Left kidney (tissue), 2 donors: ENCODE results near the gene MAP3K5. TPM values are rescaled to one million over a fixed set of nuclear protein-coding genes. Genes with fewer than 3 reads are reported as not detected.

Source experiments
- DNase-seq: peaks from one replicate; pipeline ENCODE4 v3.0.0-alpha.2; 2013
- polyA plus RNA-seq: library from polyadenylated mRNA; unstranded; fragments of 120-200 nt; gene quantifications from one replicate; pipeline ENCODE4 v1.2.1, GENCODE V29; 2013; ENCODE audit not compliant: insufficient read length

The MAP3K5 gene
- polyA plus RNA-seq, 1 donor = 7.4 TPM

DNA sequence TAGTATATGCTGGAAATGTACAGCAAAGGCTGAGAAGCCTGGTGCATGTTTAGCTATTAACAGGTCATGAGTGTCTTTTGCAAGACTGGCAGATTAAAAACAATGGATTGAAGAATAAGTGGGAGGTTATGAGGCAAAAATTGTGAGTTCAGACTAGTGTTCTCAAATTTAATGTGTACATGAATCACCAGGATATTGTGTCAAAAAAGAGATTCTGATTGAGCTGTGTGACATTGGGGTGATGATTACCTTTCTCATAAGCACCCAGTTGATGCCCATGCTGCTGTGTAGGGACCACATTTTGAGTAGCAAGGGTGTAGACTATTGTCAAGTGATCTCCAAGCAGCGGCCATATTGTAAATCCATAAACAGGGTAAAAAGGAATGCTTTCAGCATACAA is 44.8 kb downstream of the MAP3K5 start:
- DNase-seq = no peak

DNA sequence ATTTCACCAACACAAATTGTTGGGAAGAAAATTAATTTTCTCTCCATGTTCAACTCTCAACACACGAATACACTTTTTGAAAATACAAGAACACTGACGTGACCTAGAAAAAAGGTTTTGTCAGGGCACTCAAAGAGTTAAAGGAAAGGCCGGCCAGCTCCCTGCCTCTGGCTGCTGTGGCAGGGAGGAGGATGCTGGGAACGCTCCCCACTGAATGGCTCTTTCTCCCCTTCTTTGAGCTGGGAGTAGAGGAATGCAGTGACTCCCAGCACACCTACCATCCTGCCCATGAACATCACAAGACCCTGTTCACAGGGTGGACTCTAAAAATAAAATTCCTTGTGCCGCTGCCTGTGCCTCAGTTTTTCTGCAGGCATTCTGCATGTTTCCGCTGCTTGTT is 47.0 kb downstream of the MAP3K5 start:
- no peak for DNase-seq

DNA sequence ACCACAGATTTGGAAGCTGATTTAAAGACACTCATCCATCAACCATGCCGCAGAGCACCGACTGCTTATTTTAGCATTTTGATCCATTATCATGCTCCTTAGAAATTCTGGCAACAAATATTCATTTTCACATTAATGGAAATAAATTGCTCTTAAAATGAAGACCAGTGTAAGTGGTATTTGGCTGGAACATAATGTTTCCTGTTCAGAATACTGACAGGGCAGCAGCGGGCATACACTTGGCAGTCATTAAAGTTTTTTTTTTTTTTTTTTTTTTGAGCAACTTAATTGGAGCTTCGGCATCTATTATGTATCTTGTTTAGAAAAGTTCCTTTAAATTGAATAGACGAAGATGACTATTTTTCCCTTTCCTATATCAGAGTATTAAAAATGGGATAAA is 47.4 kb downstream of the MAP3K5 start:
- DNase-seq = no peak

DNA sequence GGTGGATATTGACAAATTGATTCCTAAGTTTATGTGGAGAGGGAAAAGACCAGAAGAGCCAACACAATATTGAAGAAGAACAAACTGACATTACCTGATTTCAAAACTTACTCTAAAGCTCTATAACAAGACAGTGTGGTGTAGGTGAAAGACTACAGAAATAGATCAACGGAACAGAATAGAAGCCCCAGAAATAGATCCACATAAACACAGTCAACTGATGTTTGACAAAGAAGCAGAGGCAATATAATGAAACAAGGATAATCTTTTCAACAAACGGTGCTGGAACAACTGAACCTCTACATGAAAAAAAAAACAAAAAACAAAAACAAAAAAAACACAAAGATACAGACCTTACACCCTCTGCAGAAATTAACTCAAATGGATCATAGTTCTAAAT is 50.2 kb downstream of the MAP3K5 start:
- DNase-seq = no peak

DNA sequence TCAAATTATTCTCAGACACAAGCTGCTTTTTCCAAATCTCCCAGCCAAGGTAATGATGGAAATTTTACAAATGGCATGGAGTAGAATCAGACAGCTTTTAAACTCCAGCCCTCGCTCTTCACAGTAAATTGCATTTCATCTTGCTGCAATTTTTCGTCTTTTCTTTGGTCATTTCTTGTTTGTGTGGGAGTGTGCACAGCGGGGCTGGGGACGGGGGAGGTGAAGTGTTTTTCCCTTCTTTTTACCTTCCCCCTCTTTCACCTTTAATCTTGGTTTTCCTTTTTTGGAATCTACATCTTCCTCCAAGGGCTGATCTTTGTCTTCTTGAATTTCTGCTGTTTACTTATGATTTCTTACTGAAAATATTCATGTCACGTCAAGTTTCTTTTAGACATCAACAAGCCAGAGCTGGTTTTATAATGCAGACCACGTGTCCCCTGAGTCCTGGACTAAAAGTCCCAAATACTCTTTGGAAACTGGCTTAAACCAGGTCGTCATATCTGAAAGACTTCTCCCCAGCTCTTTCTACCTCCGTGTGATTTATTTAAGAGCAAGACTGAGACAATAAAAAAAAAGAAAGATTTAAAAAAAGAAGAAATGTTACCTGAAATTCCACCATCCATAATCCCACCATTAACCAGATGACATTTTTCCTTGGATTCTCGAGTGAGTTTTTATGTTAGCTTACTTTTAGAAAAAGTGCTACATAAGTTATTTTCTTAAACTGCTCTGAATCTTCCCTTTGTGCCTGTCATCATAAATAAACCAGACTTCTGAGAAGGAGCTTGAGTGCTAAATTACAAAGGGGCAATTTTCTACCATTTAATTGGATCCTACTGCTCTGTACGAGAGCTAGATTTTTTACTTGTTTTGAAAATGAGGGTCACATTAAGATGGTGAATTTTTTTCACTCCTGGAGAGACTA is 52.0 kb downstream of the MAP3K5 start:
- no peak for DNase-seq

DNA sequence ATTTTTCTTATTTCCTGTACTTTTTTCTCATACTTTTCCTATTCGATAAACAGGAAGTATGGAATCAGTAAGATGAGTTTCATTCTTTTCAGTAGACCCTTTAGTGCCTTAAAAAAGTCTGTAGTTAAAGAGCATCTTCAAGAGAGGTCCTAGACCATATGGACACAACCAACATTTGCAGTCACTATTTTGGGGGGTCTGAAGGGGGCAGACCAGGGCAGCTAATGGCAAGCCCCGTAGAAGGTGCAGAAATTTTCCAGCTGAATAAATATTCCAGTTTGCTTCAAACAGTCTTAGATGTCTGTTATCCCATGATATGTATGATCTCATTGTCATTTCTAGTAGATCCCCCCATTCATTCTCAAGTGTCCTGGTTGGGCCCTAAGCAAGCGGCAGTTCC is 52.8 kb downstream of the MAP3K5 start:
- no peak for DNase-seq

DNA sequence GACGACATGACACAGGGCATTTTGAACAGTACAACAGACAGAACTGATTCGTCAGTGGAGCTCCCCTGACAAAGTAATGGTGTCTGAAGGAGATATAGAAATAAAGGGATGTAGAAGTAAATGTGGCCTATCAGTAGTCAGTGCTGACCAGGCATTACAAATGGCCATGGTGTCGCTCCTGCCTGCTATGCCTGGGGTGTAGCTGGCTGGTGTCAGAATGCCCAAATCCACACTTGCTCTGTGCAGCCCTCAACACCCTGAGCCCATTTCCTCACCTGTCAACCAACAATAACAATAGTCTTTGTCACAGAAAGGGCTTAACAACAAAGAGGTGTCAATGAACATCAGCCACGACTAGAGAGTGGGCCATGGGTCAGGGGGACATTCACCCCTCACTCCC is 53.2 kb downstream of the MAP3K5 start:
- no peak for DNase-seq

DNA sequence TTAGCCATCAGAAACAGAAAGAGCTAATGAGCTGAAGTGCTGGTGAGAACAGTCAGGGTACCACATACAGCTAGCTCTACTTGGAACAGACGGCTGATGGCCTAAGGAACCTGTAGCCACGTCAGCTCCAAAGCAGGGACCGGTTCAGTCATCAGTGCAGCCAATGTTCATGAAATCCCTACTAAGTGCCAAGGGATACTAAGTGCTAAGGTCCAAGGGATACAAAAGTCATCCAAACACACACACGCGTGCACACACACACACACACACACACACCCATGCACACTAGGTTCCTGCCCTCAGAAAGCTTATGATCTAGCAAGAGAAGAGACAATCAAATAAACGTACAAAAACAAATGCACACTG is 53.6 kb downstream of the MAP3K5 start:
- DNase-seq = no peak

DNA sequence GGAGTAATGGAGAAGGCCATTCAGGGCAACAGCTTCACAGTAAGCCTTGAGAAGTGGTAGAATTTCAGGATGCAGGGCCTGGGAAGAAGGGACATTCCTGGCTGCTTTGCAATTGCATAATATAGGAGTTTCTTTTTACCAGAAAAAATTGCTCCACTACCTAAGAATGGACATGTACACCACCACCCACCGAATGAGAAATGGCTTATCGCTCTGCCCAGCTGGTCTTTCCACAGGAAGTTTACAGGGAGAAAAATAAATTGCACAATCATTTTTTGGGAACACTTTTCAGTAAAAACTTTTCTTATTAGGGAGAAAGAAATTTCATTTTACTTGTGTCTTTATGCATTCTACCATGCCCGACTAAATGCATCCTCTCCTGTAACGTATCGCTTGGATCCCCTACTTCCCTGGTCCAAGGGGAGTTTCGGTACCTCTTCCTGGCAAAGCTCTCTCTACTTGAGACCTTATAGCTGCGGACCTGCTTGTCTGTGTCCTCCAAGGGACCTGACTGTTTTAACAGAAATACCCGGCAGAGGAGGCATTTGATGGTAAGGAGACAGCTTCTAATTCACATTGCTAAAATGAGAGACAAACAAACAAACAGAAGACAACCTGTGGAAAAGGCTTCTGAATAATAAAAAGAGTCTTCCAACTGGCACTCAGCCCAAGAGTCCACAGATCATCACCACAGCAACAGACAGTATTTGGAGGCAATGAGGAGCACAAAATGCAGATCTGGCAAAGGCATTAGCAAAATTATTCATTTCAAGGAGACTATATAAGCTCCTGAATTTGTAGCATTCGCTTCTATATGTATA is 54.2 kb downstream of the MAP3K5 start:
- no peak for DNase-seq

DNA sequence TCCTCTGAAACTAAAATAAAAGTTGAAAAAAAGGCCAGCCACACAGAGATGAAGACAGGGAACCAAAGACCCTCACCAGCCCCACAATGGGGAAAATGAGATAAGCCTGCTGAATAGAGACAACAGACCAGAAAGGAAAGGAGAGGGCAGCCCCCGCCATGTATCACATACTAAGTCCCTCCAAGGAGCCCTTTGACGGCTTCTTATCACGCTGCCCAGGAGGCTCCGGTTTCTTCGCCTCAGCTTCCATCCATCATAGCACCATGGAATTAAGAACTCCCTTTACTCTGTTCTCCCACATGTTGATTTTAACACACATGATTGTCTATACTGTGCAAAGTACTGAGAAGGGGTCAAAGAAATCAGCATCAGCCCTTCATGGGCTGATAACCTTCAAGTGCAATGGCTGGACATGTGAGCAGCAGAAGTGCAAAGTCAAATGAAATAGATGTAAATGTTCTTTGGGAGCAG is 54.9 kb downstream of the MAP3K5 start:
- no peak for DNase-seq

DNA sequence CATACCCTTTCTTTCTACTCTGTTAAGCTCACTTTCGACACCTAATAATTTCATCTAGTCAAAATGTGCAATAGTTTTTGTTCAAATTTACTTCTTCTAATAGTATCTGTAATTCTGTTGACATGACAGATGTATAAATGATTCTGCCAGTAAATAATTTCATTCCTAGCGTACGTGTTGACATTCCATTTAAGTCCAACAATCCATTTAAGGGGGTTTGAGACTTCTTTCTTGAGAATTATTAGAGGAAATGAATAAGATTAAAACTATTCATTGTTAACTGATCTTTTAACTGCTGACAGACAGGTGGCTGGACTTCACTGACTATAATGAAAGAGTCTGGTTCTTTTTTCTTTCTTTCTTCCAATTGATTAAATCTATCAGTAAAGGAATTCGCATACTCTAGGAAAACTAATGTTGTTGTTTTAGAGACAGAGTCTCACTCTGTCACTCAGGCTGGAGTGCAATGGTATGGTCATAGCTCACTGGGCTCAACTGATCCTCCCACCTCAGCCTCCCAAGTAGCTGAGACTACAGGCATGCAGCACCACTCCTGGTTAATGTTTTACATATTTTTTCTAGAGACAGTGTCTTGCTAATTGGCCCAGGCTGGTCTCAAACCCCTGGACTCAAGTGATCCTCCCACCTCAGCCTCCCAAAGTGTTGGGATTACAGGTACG is 55.9 kb downstream of the MAP3K5 start:
- DNase-seq = no peak

DNA sequence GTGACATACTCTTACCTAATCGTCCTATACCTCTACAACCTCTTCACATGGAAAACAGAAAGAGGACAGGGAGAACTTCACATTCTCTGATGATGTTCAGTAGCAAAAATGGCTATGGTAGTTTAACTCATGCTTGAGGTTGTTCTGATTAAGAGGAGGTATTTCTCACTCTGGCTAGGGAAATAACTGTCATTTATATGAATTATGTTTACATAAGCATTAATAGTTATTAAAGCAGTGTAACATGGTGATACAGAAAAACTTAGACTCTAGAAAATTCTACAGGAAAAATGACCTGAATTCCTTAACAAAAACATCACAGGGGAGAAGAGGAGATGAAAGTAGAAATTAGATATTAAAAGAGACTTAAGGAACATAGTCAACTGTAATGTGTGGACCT is 57.3 kb downstream of the MAP3K5 start:
- DNase-seq = no peak

DNA sequence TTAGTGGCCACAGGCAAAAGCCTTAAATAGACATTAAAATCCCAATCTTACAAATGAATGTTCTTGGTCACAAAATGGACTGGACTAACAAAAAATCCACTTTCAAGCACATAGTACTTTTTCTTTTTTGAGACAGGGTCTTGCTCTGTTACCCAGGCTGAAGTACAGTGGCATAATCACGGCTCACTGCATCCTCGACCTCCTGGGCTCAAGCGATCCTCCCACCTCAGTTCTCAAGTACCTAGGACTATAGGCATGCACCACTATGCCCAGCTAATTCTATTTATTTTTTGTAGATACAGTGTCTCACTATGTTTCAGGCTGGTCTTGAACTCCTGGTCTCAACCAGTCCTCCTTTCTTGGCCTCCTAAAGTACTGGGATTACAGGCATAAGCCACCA is 59.4 kb downstream of the MAP3K5 start:
- peak; percentile 22 for DNase-seq

DNA sequence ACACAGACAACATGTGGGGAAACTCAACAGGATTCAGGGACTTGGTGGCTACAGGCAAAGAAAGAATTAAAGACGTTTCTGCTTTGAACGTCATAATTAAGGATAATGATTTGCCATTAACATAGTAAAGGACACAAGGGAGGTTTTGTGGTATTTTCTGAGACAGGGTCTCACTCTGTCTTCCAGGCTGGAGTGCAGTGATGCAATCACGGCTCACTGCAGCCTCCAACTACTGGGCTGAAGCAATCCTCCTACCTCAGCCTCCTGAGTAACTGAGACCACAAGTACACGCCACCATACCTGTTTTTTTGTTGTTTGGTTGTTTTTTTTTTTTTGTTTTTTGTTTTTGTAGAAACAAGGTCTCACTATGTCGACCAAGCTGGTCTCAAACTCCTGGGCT is 62.4 kb downstream of the MAP3K5 start:
- DNase-seq = no peak

DNA sequence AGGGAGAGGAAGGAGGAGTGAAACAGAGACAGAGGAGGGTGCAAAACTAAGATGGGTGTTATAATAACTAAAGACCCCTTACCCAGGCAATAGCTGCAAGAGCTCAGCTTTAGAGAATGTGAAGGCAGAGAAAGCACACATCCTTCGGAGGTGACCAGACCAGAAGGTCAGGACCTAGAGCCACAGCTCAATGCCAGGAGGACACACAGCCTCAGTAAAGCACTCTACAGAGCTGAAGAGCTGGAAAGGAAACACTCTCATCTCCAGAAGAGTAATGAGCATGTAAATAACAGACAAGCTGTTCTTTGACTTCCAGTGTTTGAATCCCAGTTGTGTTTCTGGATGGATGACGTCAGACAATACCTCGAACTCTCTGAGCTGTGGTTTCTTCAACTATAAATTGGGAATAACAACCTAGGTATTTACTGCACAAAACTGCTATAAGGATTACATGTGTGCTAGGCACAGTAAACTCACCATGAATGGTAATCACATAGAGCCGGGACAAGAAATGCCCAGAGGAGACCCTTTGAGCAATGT is 63.2 kb downstream of the MAP3K5 start:
- no peak for DNase-seq

DNA sequence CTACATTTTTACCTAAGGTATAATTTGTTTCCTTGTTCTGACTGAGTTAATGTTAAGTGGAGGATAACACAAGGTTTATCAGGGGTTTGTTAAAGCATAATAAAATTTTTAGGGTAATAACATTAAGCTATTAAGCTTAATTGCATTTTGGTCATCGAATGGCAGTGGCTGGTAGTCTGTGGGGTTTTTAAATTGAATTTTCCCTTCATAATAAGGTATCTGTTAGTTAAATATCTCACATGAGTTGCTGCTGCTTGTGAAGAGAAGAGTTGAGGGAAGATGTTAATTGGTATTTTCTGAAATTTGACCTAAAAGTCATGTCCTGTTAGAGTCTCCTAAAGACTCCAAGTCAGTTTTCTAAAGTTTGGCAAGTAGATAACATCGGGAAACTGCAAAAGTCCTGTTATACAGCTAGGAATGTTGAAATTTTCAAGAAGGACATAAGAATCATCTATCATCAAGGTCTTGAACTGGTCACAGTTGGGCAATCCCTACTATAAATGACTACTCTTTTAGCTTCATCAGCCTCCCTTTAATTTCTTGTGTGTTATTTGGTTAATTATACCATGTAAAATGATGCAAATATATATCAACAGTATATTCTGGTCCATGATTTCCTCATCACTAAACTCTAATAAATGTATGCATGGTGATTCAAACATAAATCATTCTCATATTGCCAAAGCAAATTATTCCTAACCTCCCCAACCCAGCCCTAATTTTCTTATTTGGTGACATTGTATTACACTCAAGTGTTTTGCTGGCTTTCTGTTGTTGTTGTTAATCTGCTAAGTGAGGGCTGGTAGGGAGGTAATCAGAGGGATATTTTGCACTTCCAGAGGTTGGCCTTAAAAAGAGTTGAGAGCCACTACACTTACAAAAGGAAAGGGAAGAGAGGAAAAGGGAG is 64.0 kb downstream of the MAP3K5 start:
- DNase-seq = no peak

DNA sequence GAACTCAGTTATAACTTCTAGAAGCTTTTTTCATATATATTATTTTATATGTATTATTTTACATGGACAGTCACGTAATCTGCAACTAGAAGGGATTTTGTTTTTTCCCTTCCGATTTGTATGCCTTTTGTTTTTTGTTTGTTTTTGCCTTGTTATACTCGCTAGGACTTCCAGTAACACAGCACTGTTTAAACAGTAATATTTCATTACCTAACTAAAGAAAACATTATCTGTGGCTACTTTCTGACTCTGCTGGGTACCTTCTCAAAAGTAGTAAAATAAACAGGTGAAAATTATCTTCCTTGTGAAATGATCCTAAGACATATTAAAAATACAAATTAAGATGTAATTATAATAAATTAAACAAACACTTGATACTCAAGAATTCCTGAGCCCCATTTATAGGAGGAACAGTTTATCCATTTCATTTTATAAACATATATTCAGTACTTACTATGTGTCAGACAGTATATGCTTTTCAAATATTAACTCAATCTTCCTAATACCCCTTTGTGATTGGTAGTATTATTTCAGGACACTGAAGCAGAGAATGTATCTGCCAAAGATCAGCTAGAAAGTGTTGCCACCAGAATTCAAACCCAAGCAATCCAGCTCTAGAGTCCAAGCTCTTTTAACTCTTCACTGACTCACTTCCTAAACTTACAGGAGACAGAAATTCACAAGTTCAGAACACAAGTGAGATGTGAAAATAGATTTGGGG is 65.3 kb downstream of the MAP3K5 start:
- no peak for DNase-seq

DNA sequence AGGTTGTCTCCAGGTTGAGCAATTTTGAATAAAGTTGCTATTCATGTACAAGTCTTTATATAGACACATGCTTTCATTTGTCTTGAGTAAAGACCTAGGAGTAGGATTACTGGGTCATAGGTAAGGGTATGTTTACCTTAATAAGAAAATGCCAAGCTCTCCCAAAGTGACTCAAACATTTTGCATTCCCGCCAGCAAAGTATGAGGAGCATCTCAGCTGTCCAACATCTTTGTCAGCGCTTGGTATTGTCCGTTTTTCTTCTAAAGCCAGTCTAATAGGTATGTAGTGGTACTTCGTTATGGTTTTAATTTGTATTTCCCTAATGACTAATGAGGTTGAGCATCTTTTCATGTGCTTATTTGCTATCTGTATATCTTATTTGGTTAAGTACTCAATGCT is 67.2 kb downstream of the MAP3K5 start:
- DNase-seq = no peak

DNA sequence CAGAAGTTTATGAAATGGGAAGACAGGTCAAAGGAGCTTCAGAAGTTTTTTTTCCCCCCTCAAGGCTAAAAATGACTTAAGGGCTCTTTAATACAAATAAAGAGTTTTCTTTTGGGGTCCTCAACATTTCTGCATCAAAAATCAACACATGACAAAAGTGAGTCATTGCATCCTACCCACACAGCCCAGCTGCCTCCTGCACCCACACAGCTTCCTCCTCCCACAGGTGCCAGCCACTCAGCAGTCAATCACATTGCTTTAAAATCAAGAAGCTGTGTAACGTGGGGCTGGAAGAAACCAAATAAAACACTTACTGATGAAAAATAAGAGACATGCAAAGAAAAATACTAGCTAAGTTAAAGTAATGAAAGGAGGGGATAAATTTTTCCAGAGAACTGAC is 68.5 kb downstream of the MAP3K5 start:
- DNase-seq = no peak

DNA sequence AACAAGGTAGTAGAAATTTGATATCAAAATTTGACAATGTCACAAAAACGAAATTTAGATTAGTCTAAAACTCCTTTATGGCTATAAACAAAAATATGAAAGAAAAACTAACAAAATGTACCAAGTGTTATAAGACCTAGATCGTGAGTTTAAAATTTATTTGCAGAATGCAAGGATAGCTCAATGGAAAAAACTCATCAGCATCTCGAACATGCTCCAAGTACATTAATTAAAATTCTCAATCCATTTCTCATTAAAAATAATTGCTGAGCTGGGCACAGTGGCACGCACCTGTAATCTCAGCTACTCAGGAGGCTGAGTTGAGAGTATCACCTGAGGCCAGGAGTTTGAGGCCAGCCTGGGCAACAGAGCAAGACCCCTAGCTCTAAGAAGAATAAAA is 70.8 kb downstream of the MAP3K5 start:
- no peak for DNase-seq
